Brain microvascular endothelial cell (primary cell): ENCODE results near the gene YPEL2.

Source experiments
- DNase-seq: peaks from one replicate; pipeline ENCODE4 v3.0.0-alpha.2; 2020
- H3K27ac ChIP-seq: fragments of 250-450 bp; sonication (Bioruptor Pico); 2 replicates; pipeline ENCODE4 v1.5.1; 2020; ENCODE audit warnings: mild to moderate bottlenecking, moderate library complexity
- H3K27me3 ChIP-seq: fragments of 250-450 bp; sonication (Bioruptor Pico); replicated peaks from 2 replicates; pipeline ENCODE4 v1.5.1; 2020; ENCODE audit warnings: mild to moderate bottlenecking
- H3K36me3 ChIP-seq: fragments of 250-450 bp; sonication (Bioruptor Pico); replicated peaks from 2 replicates; pipeline ENCODE4 v1.5.1; 2020; ENCODE audit warnings: mild to moderate bottlenecking
- H3K4me3 ChIP-seq: 2 replicates; pipeline ENCODE4 v1.5.1; 2011; ENCODE audit warnings: low read depth, mild to moderate bottlenecking, control low read depth, low read length, moderate library complexity
- CTCF ChIP-seq: IDR thresholded peaks from 2 replicates; pipeline ENCODE4 v1.5.1; 2011; ENCODE audit warnings: low read depth, mild to moderate bottlenecking, moderate library complexity, low read length, control low read depth, inconsistent platforms; ENCODE audit errors: missing control alignments
- in situ Hi-C: cut with HindIII; loops from 2 replicates; pipeline ENCODE4 v1.10.0; 2017; ENCODE audit warnings: low sequenced_read_pairs, low pct_ligation_motif_present

The YPEL2 gene

DNA sequence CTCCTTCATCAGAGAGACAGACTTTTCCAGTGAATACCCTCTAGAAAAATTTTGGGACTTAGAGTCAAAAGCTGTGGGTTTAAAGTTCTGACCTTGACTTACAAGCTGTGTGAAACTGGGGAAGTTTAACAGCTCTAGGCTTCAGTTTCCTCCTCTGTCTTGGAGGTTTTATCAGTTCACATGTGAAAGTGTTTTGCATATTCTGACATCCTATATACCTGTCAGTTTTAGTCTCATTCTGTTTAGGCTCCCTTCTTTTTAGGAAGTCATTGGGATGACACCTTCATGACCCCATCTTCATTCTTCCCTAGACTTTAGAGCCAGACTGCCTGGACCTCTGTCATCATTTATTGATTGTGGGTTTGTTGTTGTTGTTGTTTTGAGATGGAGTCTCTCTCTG lies 44.4 kb downstream of the YPEL2 start:
- H3K36me3 ChIP-seq: no peaks in the 10 kb centered on the region
- no peaks in the 10 kb centered on the region for H3K27me3 ChIP-seq
- TF ChIP-seq CTCF: no peak
- no peak overlapping the region for H3K4me3 ChIP-seq
- in situ Hi-C loops: no loop called here
- DNase-seq: no peak
- no peak overlapping the region for H3K27ac ChIP-seq

DNA sequence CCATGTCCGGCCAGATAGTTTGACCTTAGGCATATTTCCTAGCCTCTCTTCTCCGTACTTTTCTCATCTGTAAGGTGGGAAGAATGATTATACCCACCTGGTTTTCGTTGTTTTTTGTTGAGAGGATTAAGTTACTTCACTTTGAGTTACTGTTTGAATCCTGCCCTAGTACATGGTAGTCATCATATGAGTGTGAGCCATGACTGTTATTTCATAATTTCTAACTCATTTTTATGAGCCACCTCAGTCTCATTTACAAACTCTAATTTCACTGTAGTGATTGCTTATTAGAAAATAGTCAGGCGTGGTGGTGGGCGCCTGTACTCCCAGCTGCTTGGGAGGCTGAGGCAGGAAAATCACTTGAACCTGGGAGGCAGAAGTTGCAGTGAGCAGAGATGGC lies 45.1 kb downstream of the YPEL2 start:
- Histone ChIP-seq H3K36me3 (no peaks in the 10 kb centered on the region), H3K27ac (no peak overlapping the region), H3K27me3 (no peaks in the 10 kb centered on the region), H3K4me3 (no peak overlapping the region)
- TF ChIP-seq CTCF: no peak
- no peak for DNase-seq
- in situ Hi-C loops: no loop called here

DNA sequence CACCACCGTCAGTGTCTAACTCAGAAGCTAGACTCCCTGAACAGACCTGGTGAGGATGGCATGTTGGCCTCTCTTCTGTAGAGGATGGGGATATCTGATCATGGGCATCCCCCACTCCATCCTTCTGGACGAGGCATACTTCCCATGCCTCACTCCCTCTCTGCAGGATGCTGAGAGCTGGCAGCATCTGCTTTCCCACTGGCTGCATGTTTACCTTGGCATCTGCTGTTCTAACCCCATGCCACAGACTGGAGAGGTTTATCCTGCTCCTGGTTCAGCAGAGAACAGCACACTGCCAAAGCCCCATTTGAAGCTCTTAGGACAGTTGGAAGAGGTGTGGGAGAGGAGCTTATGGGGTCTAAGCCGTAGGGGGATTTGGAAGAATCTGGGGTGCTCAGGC lies 46.0 kb downstream of the YPEL2 start:
- no peaks in the 10 kb centered on the region for H3K27me3 ChIP-seq
- in situ Hi-C loops: no loop called here
- H3K36me3 ChIP-seq: no peaks in the 10 kb centered on the region
- H3K4me3 ChIP-seq: no peak overlapping the region
- no peak for TF ChIP-seq CTCF
- H3K27ac ChIP-seq: peak overlapping the region; percentile 72
- DNase-seq: no peak

GRCh38 chr17:59378675-59379074 lies 47.2 kb downstream of the YPEL2 start:
- peak; percentile 89 for DNase-seq
- Histone ChIP-seq H3K36me3 (no peaks in the 10 kb centered on the region), H3K27ac (peak overlapping the region; percentile 72), H3K4me3 (no peak overlapping the region), H3K27me3 (no peaks in the 10 kb centered on the region)
- in situ Hi-C loops: no loop called here
- no peak for TF ChIP-seq CTCF

- no peaks in the 10 kb centered on the region for H3K27me3 ChIP-seq
- DNase-seq: no peak
- in situ Hi-C loops: no loop called here
- no peaks in the 10 kb centered on the region for H3K36me3 ChIP-seq
- no peak for TF ChIP-seq CTCF
- no peak overlapping the region for H3K27ac ChIP-seq
- H3K4me3 ChIP-seq: no peak overlapping the region
Measured at GRCh38 chr17:59380474-59380873, 49.0 kb downstream of the YPEL2 start.

GRCh38 chr17:59381716-59382570 lies 50.5 kb downstream of the YPEL2 start:
- no peak for TF ChIP-seq CTCF
- DNase-seq: no peak
- in situ Hi-C loops: no loop called here

More at GRCh38 chr17:59381716-59382570, 50.5 kb downstream of the YPEL2 start:
- H3K36me3 ChIP-seq: no peaks in the 10 kb centered on the region
- no peaks in the 10 kb centered on the region for H3K27me3 ChIP-seq
- H3K4me3 ChIP-seq: no peak overlapping the region
- no peak overlapping the region for H3K27ac ChIP-seq
